HL-60/S4 (cell line): ENCODE results near the gene LRTM2.

Experiments used
- in situ Hi-C: fragments of 300-500 bp; cut with MboI; formaldehyde crosslinking; loops from 2 replicates; pipeline ENCODE4 v1.14.3; 2022; ENCODE audit warnings: low sequenced_read_pairs

The LRTM2 gene

DNA sequence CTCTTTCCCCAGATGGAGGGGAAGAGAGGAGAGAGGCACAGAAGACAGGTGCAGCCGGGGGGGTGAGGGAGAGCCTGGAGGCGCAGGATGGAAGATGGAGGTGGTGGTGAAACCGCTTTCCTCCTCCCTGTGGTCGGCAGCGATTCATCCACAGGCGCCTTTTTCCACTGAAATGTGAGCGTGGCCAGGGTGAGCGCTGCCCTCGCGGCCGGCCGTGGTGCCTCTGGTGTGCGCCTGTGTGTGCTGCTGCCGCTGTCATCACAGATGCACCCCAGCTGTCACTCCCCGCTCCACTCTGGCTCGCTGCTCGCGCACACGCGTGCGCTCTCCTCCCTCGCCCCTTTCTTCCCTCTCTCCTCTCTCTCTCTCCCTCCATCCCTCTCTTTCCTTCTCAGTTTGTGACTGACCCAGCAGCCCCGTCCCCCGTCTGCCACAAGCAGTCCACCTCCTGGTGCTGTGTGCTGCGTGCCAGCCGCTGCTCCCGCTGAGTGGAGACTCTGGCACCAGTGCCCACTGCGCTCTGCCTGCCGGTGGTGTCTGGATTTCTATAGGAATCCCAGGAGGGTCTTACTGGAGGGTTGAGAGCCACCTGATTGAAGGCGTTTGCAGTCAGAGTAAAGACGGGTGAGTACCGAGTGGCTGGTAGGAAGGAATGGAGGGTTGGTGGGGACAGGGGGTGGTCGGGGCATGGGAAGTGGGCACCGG, at the start of gene LRTM2:
TSS of gene LRTM2 (plus strand) at position 375 of the 705 bp plus-strand sequence. CDS start 7,584 bp downstream, outside the sequence.
- in situ Hi-C loops, result no loop called here

DNA sequence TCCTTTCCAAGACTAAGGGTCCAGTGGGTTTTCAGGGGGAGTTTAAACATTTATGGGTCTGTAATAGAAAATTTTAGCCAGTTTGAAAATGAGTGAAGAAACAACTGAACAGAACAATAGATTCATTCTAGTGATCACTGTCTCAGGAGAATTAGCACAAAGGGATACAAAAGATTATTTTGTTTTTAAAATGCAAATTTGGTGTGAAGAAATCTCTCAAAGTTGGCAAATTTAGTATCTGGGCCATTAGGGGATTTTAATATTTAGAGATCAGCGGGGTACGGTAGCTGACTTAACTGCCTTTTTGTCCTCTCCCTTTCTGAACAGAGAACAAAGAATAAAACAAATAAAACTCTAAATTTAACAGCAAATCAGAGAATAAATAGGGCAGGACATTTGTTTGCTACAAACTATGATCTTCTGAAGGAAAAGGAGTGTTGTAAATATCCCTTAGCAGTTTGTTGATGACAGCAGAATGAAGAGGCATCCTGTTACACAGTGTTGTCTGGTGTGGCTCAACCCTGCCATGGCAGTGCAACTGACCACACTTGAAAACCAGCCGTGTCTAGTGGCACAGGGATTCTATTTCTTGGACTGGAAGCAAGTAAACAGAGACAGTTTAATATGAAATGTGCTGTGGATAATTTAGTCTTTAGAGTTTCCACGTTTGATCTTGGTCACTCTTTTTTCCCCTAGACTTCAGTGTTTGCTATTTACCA, 46.3 kb upstream of the LRTM2 start:
- in situ Hi-C loops, result no loop called here

DNA sequence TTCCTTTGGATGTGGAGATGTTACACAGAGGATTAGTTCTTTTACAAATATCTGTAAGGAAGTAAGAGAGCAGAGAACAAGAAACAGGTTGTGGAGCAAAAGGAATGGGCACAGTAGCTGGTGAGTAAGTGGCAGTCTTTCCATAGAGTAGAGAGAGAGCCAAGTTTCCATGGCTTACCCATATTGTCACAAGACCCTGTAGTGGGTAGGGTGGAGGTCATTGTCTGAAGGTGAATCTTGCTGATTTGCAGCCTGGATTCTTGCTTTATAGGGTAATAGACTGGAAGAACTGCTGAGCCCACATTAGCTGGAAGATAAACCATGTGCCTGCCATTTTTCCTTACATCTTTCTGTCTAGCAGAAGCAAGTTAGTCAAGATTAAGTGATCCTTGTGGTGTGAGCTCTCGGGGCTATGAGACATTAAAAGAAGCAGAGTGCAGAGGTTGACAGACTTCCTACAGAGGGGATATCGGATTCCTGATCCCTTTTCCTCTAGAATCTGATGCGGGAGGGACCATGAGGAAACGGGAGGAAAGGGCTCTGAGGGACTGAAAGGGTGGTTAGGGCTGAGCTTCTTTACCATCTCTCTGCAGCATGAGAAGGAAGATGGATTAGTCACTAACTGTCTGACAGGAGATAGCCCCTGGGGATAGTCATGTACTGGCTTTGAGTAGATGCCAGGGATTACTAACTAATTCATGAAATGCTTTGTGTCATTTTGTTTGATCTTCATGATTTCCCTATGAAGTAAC, 44.0 kb upstream of the LRTM2 start:
- in situ Hi-C loops, result loop anchor here (25.0 kb wide), 1 partner anchor 811 kb away; no protein-coding TSS in a partner anchor

DNA sequence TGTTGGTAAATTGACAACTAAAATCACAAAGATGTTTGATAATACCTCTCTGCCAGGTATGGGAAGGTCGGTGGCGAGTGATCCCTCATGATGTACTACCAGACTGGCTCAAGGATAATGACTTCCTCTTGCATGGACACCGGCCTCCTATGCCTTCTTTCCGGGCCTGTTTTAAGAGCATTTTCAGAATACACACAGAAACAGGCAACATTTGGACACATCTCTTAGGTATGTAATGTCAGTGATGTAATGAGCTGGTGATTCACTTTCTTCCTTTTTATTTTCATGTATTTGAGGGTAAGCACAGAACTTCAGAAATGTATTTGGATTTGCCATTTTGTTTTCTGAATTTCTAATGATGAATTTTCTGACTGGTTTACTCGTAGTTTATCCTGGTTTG, 42.6 kb upstream of the LRTM2 start:
- in situ Hi-C loops, result loop anchor here (25.0 kb wide), 1 partner anchor 810 kb away; no protein-coding TSS in a partner anchor

DNA sequence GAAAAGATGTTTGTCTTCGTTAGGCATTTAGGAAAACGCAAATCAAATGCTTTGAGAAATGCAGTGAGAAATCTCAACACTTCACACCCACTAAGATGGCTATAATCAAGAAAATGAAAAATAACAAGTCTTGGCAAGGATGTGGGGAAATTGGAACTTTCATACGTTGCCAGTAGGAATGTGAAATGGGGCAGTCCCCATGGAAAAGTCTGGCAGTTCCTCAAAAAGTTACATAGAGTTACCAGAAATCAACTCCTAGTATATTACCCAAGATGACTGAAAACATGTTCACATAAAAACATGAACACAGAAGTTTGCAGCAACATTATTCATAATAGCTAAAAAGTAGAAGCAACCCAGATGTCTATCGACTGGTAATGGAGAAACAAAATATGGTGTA, 41.5 kb upstream of the LRTM2 start:
- in situ Hi-C loops, result loop anchor here (25.0 kb wide), 1 partner anchor 808 kb away; no protein-coding TSS in a partner anchor

DNA sequence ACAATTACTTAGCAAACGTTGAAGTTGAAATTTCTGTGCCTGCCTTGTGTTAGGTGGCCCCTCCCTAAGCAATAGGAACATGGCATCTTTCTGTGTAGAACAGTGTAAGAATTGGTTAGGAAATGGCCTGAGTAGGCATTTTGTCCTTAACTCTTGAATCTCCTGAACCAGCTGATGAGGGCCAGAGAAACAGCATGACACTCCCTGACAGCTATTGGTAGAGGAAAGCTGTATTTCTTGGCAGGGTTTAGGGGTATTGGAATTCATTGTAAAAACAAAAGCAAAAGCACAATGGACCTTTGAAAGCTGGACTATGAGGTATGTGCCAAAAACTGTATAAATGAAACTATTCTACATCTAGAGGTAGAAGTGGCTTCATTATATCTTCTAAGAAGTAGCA, 40.6 kb upstream of the LRTM2 start:
- in situ Hi-C loops, result loop anchor here (25.0 kb wide), 1 partner anchor 808 kb away; no protein-coding TSS in a partner anchor

DNA sequence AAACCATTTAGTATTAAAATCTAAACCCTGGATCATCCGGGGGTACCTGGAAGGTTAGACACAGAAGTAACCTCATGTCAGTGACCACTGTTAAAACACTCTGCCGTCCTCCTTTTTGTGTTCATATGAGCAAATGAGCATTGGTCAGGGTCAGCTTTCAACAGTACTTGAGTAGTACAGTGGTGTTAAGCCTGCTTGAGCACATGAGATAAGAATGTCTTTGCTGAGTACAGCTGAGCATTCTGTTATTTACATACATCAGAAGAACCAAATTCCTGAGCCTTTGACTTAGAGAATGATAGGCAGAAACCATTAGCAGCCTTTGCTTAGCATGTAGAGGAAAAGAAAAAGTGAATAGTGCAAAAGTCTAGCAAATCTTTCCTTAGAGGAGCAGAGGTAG, 38.6 kb upstream of the LRTM2 start:
- in situ Hi-C loops, result loop anchor here (25.0 kb wide), 1 partner anchor 806 kb away; no protein-coding TSS in a partner anchor

DNA sequence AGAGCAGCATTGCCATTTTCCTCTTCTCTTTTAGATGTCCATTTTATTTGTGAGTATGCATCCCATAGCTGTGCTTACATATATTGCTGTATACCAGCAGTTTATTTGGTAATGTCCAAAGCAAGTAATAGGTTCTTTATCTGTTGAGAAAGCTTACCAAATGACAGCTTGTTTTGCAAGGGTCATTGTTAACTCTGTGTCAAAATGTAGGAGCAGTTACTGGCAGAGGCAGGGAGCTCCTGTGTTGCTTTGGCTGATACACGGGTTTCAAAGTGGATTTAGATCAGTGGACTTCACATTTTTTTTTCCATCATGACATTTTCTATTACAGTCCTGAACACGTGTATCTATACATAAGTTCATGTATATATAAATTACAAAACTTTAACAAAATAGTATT, 38.1 kb upstream of the LRTM2 start:
- in situ Hi-C loops, result loop anchor here (25.0 kb wide), 1 partner anchor 805 kb away; no protein-coding TSS in a partner anchor

DNA sequence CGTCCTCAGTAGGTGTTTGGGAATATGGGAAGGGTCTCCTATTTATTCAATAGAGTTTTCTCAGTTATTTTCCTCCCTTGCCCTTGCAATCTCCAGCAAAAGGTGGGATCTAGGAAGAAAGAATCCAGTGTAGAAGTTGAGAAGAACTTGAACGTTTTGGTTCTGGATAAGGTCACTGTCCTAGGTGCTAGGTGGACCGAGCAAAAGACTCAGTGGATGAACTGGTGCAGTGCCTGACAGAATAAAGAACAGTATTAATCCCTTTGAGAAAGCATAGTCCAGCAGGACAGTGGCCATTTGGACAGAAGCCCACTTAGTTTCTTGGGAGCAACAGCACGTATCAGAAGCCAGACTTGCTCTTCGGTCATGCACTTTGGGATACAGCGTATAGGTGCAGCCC, 32.7 kb upstream of the LRTM2 start:
- in situ Hi-C loops, result loop anchor here (5.0 to 25.0 kb wide), 2 partner anchors 140 to 800 kb away; no protein-coding TSS in a partner anchor

DNA sequence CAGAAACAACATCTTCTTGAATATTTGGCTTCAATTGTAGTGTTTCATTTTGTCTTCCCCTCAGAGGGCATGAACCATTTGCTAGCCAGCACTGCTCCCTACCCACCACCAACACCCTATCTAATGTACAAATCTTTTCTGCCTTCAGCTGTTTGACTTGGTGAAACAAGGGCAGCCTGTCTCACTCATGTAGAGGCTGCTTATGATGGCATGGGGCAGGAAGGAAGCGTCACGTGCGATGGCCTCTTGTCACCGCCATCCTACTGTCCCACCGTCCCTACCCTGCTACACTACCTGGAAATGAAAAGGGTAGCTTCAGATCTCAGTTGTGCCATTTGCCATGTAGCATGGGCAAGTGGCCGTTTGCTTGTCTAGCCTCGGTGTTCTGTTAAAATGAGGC, 29.9 kb upstream of the LRTM2 start:
- in situ Hi-C loops, result loop anchor here (25.0 kb wide), 1 partner anchor 797 kb away; no protein-coding TSS in a partner anchor

DNA sequence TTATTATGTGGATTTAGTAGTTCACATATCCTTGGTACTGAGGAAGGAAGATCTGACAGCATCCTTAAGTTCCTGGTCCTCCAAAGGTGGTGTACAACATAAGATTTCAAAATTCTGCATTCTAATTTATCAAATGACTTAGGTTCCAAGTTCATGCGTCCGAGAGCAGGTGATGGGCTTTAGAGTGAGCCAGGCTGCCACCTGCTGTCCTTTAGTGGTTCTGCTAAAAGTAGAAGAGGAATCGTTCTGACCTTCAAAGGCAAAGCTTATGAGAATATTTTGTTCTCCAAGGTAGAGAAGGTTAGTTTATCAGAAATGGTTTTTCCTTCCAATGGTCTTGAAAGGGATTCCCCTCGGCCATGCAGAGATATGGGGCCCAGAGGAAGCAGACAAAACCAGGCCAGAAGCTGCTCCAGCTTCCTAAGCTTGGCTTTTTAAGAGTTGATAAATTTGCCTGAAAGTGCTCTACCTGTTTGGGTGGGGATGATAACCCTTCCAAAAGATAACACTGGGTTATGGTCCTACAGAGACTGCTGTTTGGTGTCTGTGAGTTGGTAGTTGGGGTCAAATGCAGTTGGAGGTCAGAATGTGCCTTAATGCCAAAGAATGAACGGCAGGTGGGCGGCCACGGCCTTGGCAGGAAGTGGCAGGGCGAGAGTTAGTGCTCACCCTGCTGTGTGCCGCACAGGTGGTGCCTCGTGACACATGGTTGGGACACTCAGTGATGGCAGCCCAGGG, 29.1 kb upstream of the LRTM2 start:
- in situ Hi-C loops, result loop anchor here (25.0 kb wide), 1 partner anchor 796 kb away; no protein-coding TSS in a partner anchor

DNA sequence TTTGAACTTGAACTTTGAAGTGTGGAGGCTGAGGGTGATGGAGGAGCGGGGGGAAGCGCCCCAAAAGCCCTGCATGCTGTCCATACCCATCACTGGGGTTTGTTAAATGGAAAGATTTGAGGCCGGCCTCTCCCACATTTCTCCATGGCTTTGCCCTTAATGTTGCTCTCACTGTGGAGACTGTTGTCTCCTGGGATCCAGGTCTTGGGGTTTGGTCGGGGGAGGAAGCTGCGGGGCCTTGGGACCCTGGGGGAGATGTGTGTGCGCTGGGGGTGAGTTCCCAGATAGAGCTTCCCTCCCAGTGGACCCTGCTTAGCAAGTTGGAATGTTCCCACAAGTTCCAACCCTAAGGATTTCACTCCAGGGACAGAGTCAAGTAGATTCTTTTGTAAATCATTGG, 28.0 kb upstream of the LRTM2 start:
- in situ Hi-C loops, result loop anchor here (25.0 kb wide), 1 partner anchor 795 kb away; no protein-coding TSS in a partner anchor

DNA sequence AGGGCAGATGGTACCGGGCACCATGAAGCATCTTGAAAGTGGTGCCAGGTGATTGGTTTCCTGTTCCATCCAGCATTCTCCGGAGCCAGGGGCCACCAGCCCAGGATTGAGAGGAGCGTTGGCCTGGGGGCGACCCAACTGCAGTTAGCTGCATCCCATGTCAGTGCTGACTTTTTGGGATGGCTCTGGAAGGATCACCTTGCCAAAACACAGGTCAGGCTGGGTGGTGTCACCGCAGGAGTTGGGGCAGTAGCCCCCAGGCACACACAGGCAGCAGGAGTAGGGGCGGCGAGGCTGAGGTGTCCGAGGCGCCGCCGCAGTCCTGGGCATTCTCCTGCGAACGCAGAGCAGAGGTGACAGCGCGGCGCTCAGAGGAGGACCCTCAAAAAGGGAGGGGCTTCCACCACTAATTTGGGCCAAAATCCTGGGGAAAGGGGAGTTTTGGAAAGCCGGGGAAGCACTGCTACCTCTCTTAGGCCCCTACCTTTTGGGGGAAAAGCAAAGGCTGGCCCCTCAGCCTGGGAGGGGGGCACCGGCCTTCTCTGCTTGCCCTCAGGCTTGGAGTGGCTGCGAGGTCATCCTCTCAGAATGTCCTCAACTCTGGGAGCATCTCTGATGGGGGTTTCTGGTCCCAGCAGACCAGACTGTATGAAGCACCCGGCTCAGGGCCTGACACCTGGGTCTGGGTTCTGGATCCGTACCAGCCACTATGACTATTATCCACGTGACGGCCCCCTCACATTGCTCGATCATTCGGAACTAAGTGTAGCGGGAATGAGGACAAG, 26.7 kb upstream of the LRTM2 start:
- in situ Hi-C loops, result loop anchor here (25.0 kb wide), 1 partner anchor 794 kb away; no protein-coding TSS in a partner anchor

DNA sequence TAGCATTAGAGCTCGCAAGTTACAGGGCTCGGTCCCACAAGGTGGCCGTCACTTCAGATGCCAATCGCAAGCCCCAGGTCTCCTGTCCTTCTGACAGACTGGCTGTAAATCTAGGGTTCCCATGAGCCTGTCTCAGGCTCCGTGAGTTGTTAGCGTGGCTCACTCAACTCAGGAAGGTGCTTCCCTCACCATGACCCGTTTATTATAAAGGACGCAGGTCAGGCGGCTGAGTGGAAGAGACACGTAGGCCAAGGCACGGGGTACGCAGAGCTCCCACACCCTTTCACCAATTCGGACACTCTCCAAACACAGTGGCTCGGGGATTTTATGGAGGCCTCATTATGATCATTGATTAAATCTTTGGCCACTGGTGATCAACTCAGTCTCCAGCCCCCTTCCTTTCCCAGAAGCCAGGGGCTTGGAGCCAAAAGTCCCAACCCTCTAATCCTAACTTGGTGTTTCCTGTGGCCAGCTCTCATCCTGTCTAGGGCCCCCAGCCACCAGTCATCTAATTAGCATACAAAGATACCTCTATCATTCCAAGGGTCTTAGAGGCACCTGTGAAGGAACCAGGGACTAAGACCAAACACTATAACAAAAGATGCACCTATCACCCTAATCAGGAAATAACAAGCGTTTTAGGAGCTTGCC, 25.8 kb upstream of the LRTM2 start:
- in situ Hi-C loops, result loop anchor here (25.0 kb wide), 1 partner anchor 793 kb away; no protein-coding TSS in a partner anchor

DNA sequence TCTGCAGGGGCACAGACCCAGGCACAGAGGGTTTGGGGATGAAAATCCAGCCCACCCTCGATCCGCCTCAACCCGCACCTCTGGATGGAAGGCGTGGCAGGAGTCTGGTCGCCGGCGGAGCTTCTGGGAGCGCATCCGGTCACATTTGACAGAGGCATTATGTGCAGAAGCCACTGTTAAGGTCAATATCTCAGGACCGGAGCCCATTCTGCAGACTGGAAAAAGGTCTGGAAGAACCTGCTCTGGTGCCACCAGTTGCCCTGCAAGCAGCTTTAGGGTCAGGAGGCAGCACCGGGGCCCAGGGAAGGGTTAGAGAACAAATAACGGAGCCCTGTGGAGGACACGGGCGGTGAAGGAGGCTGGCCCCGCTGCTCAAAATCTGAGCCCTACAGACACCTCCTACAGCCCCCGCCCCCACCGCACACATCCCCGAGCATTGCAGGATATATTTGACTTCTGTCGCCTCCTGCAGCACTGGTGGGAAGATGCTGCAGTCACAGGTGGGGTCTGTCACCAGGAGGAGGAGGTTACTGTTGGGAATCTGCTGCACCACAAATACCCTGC, 25.1 kb upstream of the LRTM2 start:
- in situ Hi-C loops, result loop anchor here (25.0 kb wide), 1 partner anchor 792 kb away; no protein-coding TSS in a partner anchor

DNA sequence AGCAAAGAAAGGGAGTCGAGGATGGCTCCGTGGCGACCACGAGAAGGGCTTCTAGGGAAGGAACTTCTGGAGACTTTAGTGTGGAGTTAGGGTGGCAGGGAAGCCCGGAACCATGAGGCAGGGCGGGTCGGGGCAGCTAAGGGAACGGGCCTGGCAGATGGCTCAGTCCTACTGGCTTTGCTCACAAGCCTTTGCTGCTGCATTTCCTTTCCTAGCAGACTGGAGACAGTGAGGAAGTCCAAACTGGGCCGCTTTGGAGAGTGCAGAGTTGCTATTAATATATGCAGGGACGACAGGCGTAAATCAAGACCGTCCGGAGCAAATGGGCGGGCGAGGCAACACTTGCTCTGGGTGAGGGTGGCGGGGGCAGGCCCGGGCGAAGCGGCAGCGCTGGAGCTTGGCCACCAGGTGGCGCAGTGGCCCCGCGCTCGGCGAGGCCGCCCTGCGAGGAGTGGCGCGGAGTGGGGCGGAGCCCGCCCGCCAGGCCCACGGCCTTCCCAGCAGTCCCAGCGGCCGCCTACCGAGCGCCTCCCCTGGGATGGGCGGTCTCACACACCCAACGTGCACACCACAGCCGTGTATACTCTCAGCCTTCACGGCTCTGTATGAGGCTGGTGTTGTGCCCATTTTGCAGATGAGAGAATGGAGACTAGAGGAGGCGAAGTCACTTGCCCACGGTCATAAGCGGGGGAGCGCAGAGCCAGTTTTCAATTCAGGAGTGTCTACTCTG, 24.4 kb upstream of the LRTM2 start:
- in situ Hi-C loops, result loop anchor here (25.0 kb wide), 1 partner anchor 791 kb away; no protein-coding TSS in a partner anchor

DNA sequence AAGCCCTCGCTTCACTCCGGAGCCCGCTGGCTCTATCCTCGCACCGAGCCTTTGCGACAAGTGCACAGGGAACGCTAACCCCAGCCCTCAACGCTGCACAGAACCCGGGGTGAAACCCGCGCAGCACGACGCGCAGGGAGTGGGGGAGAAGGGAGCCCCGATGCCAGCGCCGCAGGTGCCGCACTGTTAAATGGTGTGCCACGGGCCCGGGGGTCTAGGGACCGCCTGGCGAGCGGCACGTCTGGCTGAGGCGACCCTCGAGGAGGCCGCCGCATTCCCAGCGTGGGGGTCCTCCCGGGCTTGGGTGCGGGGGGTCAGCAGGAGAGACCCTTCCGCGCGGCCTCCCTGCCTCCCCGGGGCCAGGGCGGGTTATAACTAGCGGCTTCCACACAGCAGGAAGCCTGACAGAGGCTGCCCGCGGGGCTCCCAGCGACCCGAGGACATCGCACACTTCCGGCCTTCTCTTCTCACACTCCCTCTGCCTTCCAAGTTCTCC, 23.8 kb upstream of the LRTM2 start:
- in situ Hi-C loops, result loop anchor here (25.0 kb wide), 1 partner anchor 791 kb away; no protein-coding TSS in a partner anchor
